ENCODE results near the gene DIAPH2.

DIAPH2 gene

GRCh38 chrX:97616883-97617530 is 932.4 kb downstream of the DIAPH2 start:
- DNase-seq: no peak

- DNase-seq: no peak
These were observed 934.9 kb downstream of the DIAPH2 start for GRCh38 chrX:97619499-97619898.

DNA sequence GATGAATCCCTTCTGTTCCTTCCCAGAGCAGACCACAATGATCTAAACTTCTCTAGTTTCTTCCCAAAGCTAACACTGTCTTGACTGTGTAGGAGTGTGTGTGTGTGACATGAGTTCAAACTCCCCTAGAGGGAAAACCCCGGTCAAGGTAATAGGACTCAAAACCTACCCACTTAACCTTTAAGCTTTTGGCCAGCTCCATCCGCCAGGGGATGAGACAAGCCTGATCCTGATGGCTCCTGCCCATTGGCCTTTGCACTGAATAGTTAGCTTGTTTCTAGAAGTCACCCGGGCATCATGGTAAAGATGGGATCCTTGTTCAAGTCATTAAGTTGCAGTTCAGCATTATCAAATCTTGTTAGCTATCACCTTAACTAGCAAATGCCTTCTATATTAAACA is 937.5 kb downstream of the DIAPH2 start:
- no peak for DNase-seq

GRCh38 chrX:97628326-97628725 is 943.7 kb downstream of the DIAPH2 start:
- DNase-seq: no peak

- no peak for DNase-seq
These were observed 944.4 kb downstream of the DIAPH2 start for GRCh38 chrX:97628807-97629596.

- DNase-seq: no peak
These were observed 944.9 kb downstream of the DIAPH2 start for GRCh38 chrX:97629597-97629985.

GRCh38 chrX:97633798-97634197 is 949.2 kb downstream of the DIAPH2 start:
- no peak for DNase-seq

DNA sequence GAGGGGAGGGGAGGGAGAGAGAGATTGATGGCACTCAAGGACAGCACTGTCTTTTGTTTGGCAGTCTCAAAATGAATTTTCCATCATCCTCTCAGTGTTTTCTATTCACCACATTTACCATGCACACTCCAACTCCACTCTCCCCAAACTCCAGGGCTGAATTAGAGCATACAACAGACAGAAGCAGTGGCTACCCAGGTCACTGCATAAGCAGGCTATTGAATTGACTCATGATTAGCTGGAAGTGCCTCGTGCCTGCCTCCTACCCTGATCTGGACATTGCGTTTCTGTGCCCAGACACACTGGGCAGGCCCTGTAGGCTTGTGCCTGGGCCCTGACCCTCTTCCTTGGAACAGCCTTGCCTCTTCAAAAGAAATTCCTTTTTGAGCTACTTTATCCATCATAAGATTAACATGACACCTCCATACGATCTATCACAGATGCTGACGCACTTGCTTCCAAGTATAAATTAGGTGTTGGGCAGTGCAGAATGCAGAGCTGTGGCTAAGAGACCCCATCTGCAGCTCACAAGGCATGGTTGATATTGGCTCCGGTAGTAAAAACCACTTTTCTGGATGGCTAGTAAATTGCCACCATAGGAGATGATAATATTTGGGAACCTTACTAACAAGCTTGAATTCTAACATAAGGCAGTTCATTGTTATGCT is 952.0 kb downstream of the DIAPH2 start:
- DNase-seq: no peak

- DNase-seq: no peak
These were observed 952.6 kb downstream of the DIAPH2 start for GRCh38 chrX:97637289-97637688.

- DNase-seq: no peak
These were observed 954.0 kb downstream of the DIAPH2 start for GRCh38 chrX:97638621-97639020.

- no peak for DNase-seq
These were observed 954.9 kb downstream of the DIAPH2 start for GRCh38 chrX:97639526-97639925.
